HCT116 (cell line): Measurements from ENCODE around the gene SLC35F3. TPM values are rescaled to one million over a fixed set of nuclear protein-coding genes. Genes with fewer than 3 reads are reported as not detected.

Experiments
- ATAC-seq: fragments of 200-7000 bp; cut with Tn5 transposase; 2 replicates; pipeline ENCODE4 v1.9.1; 2020; ENCODE audit warnings: mild to moderate bottlenecking, moderate library complexity
- BruUV-seq: library from RNA; stranded (reverse); fragments of 400-500 nt; replicated peaks from 2 replicates; lab custom pipeline; 2021; lab: Mats Ljungman, UMichigan
- CTCF ChIA-PET: fragments of 300-600 bp; sonication (Branson Sonifier 250); formaldehyde crosslinking; loops from one replicate; lab custom pipeline; 2021; ENCODE audit warnings: antibody characterized with exemption; lab: Charles Lee
- POLR2A ChIA-PET: fragments of 300-600, 350-600 bp; sonication (Branson Sonifier 250); formaldehyde crosslinking; loops from one replicate; lab custom pipeline; 2021; ENCODE audit warnings: antibody characterized with exemption; lab: Charles Lee
- RAD21 ChIA-PET, 2 experiments: fragments of 300-600 bp; sonication (Branson Sonifier 250); formaldehyde crosslinking; loops; one replicate each; lab custom pipeline; 2023; ENCODE audit warnings: low total read pairs in 2 of 2; ENCODE audit not compliant: uncharacterized antibody in 2 of 2, unreplicated experiment in 2 of 2, low non-redundant PET in 1 of 2; lab: Charles Lee
- DNase-seq: peaks from one replicate; pipeline ENCODE4 v3.0.0-alpha.2; 2010; ENCODE audit warnings: low read depth, low spot score
- H2AFZ ChIP-seq: fragments of 200-600 bp; shearing (Covaris generic), sonication (generic); 2 replicates; pipeline ENCODE4 v1.6.1; 2017; ENCODE audit warnings: low read depth, mixed run types, mixed read lengths, antibody characterized with exemption, low read length; ENCODE audit not compliant: poor library complexity, severe bottlenecking
- H3K27ac ChIP-seq: 2 replicates; pipeline ENCODE4 v1.5.1; 2012; ENCODE audit warnings: low read depth, low read length
- H3K27me3 ChIP-seq: fragments of 200-600 bp; sonication (generic); 2 replicates; pipeline ENCODE4 v1.6.1; 2016; ENCODE audit warnings: mixed run types, low read length, mixed read lengths; ENCODE audit not compliant: insufficient read depth
- H3K36me3 ChIP-seq, 2 experiments: fragments of 200-500 bp in 1 of 2; fragments of 200-600 bp in 1 of 2; sonication (Bioruptor generic) in 1 of 2; sonication (generic) in 1 of 2; 2 replicates each; pipeline versions ENCODE4 v1.5.1 to v1.6.1; 2014 to 2016; ENCODE audit warnings: low read length in 2 of 2, inconsistent platforms in 1 of 2, mixed read lengths in 1 of 2, mixed run types in 1 of 2; ENCODE audit not compliant: insufficient read depth in 2 of 2, control insufficient read depth in 1 of 2
- H3K4me1 ChIP-seq, 2 experiments: fragments of 200-600 bp in 1 of 2; sonication (generic) in 1 of 2; 2 replicates each; pipeline versions ENCODE4 v1.5.1 to v1.6.1; 2012 to 2017; ENCODE audit warnings: low read length in 2 of 2, inconsistent platforms in 1 of 2, mild to moderate bottlenecking in 1 of 2, mixed read lengths in 1 of 2, mixed run types in 1 of 2, moderate library complexity in 1 of 2; ENCODE audit not compliant: insufficient read depth in 2 of 2, control insufficient read depth in 1 of 2
- H3K4me2 ChIP-seq: fragments of 200-600 bp; sonication (generic); 2 replicates; pipeline ENCODE4 v1.6.1; 2017; ENCODE audit warnings: mixed run types, low read length, mixed read lengths
- H3K4me3 ChIP-seq, 2 experiments: fragments of 200-600 bp in 1 of 2; sonication (generic) in 1 of 2; replicated peaks in 1 of 2; 2 replicates each; pipeline ENCODE4 v1.5.1; 2011 to 2016; ENCODE audit warnings: low read length in 2 of 2, control low read depth in 1 of 2, low read depth in 1 of 2, mild to moderate bottlenecking in 1 of 2, mixed read lengths in 1 of 2, mixed run types in 1 of 2
- H3K79me2 ChIP-seq: fragments of 200-600 bp; sonication (generic); 2 replicates; pipeline ENCODE4 v1.6.1; 2017; ENCODE audit warnings: mild to moderate bottlenecking, mixed run types, low read length, moderate library complexity, mixed read lengths; ENCODE audit not compliant: insufficient read depth
- H3K9ac ChIP-seq: fragments of 200-600 bp; sonication (generic); 2 replicates; pipeline ENCODE4 v1.6.1; 2016; ENCODE audit warnings: low read length, mixed read lengths
- H3K9me2 ChIP-seq: fragments of 200-600 bp; sonication (generic), shearing (Covaris generic); 2 replicates; pipeline ENCODE4 v1.6.1; 2017; ENCODE audit warnings: mixed run types, mild to moderate bottlenecking, moderate library complexity; ENCODE audit not compliant: insufficient read depth
- H3K9me3 ChIP-seq, 2 experiments: fragments of 200-500 bp in 1 of 2; fragments of 200-600 bp in 1 of 2; sonication (Bioruptor generic) in 1 of 2; sonication (generic) in 1 of 2; 2 replicates each; pipeline ENCODE4 v1.6.1; 2014 to 2017; ENCODE audit warnings: low read length in 2 of 2, mixed read lengths in 2 of 2, inconsistent platforms in 1 of 2, low read depth in 1 of 2, mild to moderate bottlenecking in 1 of 2, mixed run types in 1 of 2, moderate library complexity in 1 of 2; ENCODE audit not compliant: control insufficient read depth in 1 of 2, insufficient read depth in 1 of 2
- H4K20me1 ChIP-seq: fragments of 200-600 bp; sonication (generic), shearing (Covaris generic); 2 replicates; pipeline ENCODE4 v1.6.1; 2017; ENCODE audit warnings: mixed run types, mild to moderate bottlenecking, moderate library complexity; ENCODE audit not compliant: insufficient read depth
- CBX3 ChIP-seq: IDR thresholded peaks from 2 replicates; pipeline ENCODE4 v1.6.1; 2012; ENCODE audit warnings: low read depth
- EZH2phosphoT487 ChIP-seq: fragments of 200-600 bp; IDR thresholded peaks from 2 replicates; pipeline ENCODE4 v1.6.1; 2018; ENCODE audit warnings: antibody characterized with exemption, borderline replicate concordance
- JUND ChIP-seq: IDR thresholded peaks from 2 replicates; pipeline ENCODE4 v1.6.1; 2012
- SRF ChIP-seq: IDR thresholded peaks from 2 replicates; pipeline ENCODE4 v1.6.1; 2012; ENCODE audit warnings: low read depth
- TCF7L2 ChIP-seq: IDR thresholded peaks from 2 replicates; pipeline ENCODE4 v1.7.0; 2011; ENCODE audit warnings: borderline replicate concordance, inconsistent platforms; ENCODE audit not compliant: insufficient read depth, insufficient read length; ENCODE audit errors: extremely low read depth
- YY1 ChIP-seq: IDR thresholded peaks from 2 replicates; pipeline ENCODE4 v1.6.1; 2011; ENCODE audit warnings: low read length, low read depth, moderate library complexity, mild to moderate bottlenecking; ENCODE audit not compliant: insufficient replicate concordance; ENCODE audit errors: extremely low read depth
- intact Hi-C: fragments of 100-400 bp; cut with micrococcal nuclease; formaldehyde crosslinking; loops from 2 replicates; pipeline ENCODE4 v1.10.0; 2022
- total RNA-seq: library from RNA; stranded (reverse); gene quantifications from one replicate; pipeline ENCODE4 v1.2.1, GENCODE V29; 2021; ENCODE audit not compliant: unreplicated experiment
- TF ChIP-seq, protein P1 (sequence below): IDR thresholded peaks from 2 replicates; pipeline ENCODE4 v1.6.1; 2012; ENCODE audit warnings: low read depth

SLC35F3 gene
- total RNA-seq, 1 experiment from 2014 or later: 6.4 TPM

GRCh38 chr1:234019387-234019786 is 114.9 kb downstream of the SLC35F3 start:
- RAD21 ChIA-PET: no interaction called here
- no peak for ATAC-seq
- no TSS peak for BruUV-seq

More at GRCh38 chr1:234019387-234019786, 114.9 kb downstream of the SLC35F3 start:
- Histone ChIP-seq H3K27ac (no peak overlapping the region), H3K9ac (no peak overlapping the region), H3K9me2 (no peaks in the 10 kb centered on the region; the same call in 1 of the 2 replicates), H3K4me2 (no peak overlapping the region), H2AFZ (no peak overlapping the region), H3K27me3 (no peaks in the 10 kb centered on the region), H3K4me3 (no peak overlapping the region), H4K20me1 (no peaks in the 10 kb centered on the region), H3K4me1 (no peaks in the 10 kb centered on the region), H3K36me3 (no peaks in the 10 kb centered on the region), H3K79me2 (peaks cover 9% of the 10 kb centered on the region; the same call in 1 of the 2 replicates), H3K9me3 (no peaks in the 10 kb centered on the region)
- no peak for TF ChIP-seq JUND
- TF ChIP-seq YY1: no peak
- TF ChIP-seq, protein P1, sequence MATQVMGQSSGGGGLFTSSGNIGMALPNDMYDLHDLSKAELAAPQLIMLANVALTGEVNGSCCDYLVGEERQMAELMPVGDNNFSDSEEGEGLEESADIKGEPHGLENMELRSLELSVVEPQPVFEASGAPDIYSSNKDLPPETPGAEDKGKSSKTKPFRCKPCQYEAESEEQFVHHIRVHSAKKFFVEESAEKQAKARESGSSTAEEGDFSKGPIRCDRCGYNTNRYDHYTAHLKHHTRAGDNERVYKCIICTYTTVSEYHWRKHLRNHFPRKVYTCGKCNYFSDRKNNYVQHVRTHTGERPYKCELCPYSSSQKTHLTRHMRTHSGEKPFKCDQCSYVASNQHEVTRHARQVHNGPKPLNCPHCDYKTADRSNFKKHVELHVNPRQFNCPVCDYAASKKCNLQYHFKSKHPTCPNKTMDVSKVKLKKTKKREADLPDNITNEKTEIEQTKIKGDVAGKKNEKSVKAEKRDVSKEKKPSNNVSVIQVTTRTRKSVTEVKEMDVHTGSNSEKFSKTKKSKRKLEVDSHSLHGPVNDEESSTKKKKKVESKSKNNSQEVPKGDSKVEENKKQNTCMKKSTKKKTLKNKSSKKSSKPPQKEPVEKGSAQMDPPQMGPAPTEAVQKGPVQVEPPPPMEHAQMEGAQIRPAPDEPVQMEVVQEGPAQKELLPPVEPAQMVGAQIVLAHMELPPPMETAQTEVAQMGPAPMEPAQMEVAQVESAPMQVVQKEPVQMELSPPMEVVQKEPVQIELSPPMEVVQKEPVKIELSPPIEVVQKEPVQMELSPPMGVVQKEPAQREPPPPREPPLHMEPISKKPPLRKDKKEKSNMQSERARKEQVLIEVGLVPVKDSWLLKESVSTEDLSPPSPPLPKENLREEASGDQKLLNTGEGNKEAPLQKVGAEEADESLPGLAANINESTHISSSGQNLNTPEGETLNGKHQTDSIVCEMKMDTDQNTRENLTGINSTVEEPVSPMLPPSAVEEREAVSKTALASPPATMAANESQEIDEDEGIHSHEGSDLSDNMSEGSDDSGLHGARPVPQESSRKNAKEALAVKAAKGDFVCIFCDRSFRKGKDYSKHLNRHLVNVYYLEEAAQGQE: no peak
- TF ChIP-seq SRF: no peak
- TF ChIP-seq CBX3: no peak
- no peak for TF ChIP-seq TCF7L2
- TF ChIP-seq EZH2phosphoT487: no peak
- POLR2A ChIA-PET: no interaction called here
- CTCF ChIA-PET: no interaction called here
- DNase-seq: no peak
- intact Hi-C loops: no loop called here
